Measurements from ENCODE around the gene CEND1. TPM values are rescaled to one million over a fixed set of nuclear protein-coding genes. Genes with fewer than 3 reads are reported as not detected.

The CEND1 gene
- total RNA-seq, 6 donors from 2014 or later = not detected

DNA sequence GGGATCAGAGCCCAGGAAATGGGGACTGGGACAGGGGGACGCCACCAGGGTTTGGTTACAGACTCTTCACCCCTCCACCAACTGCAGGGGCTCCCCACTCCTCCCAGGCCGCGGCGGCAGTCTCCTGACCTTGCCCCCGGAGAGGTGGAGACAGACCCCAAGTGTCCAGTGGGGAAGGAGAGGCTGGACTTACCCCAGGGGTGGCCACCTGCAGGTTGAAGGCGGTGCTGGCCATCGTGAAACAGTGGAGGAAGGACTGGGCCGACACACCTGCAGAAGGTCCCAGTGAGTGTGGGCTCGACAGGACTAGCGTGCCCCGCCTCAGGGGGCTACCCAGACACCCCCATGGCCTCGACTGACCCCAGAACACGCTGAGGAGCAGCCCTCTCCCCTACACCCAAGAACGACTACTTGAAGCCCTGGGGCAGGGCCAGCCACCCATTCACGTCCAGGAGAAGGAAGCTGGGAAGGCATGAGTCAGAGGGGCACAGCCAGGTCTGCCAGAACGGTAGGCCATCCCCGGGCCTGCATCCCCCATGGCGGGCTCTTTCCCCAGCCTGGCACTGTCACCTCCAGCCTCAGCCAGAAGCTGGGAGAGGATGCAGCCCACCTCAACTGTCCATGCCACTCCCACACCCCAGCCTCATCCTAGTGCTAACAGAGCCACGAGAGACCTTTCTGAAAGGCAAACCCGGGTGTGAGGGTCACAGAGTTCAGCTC is 14.9 kb downstream of the CEND1 start:
- Histone ChIP-seq H3K27me3 (no peaks in the 10 kb centered on the region), H3K36me3 (peaks cover 5 to 43% (median 38%) of the 10 kb centered on the region in 4 donors), H3K4me1 (peaks cover 15 to 46% (median 32%) of the 10 kb centered on the region in 4 donors), H3K27ac (no peak overlapping the region), H3K4me3 (no peak overlapping the region), H3K9me3 (no peaks in the 10 kb centered on the region)
- ATAC-seq (ENCODE audit: low FRiP score in 2 of 2) (no peak), DNase-seq (peak in 1 of 2 donors; percentile 56)
- TF ChIP-seq, protein P1, sequence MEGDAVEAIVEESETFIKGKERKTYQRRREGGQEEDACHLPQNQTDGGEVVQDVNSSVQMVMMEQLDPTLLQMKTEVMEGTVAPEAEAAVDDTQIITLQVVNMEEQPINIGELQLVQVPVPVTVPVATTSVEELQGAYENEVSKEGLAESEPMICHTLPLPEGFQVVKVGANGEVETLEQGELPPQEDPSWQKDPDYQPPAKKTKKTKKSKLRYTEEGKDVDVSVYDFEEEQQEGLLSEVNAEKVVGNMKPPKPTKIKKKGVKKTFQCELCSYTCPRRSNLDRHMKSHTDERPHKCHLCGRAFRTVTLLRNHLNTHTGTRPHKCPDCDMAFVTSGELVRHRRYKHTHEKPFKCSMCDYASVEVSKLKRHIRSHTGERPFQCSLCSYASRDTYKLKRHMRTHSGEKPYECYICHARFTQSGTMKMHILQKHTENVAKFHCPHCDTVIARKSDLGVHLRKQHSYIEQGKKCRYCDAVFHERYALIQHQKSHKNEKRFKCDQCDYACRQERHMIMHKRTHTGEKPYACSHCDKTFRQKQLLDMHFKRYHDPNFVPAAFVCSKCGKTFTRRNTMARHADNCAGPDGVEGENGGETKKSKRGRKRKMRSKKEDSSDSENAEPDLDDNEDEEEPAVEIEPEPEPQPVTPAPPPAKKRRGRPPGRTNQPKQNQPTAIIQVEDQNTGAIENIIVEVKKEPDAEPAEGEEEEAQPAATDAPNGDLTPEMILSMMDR (IDR thresholded peaks at IDR 0.05) = no peak
- no peak for TF ChIP-seq POLR2A (IDR thresholded peaks at IDR 0.05)
- no peak for TF ChIP-seq EP300 (IDR thresholded peaks at IDR 0.05)
- TF ChIP-seq POLR2AphosphoS5 (IDR thresholded peaks at IDR 0.05) = no peak
- WGBS, 2 donors = 74 to 77% methylated on average over 7 to 16 of the region's 20 CpGs

DNA sequence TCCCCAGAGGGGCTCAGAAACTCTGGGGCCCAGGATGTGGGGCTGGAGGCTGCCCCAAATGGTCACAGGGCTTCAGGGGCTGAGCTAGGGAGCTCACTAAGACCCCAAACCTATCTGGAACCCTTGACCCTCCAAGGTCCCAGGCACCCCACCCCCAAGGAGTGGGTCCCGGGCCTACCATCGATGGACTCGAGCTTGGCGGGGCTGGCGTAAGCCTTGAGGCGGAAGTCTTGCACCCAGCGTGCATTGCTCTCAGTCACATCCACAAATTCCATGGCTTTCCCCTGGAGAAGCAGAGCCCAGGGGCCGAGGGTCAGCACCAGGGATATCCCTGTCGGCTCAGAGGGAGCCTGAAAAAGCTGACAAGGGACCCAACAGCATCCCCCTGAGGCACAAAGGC is 16.1 kb downstream of the CEND1 start:
- no peak for DNase-seq
- 95% methylated on average over 9 of the region's 9 CpGs; no CpG with 5 or more reads in 1 of the 2 donors for WGBS, 2 donors

DNA sequence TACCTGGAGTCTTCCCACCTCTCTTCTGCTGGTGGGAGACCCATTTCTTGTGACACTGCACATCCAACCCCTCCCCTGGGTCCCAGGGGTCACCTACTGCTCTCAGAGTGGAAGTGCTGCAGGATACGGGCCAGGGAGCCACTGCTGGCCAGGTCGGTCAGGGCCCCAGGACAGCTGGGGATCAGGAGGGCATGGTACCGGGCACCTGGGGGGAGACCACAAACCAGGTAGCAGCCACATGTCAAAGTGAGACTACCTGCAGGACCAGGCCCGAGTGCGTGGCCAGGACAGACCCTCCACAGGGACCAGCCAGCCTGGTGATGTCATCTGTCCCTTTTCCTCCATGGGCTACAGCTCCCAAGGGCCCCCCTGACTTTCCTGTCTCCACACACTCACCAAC is 16.5 kb downstream of the CEND1 start:
- TF ChIP-seq POLR2A (IDR thresholded peaks at IDR 0.05) (no peak), POLR2AphosphoS5 (IDR thresholded peaks at IDR 0.05) (no peak), EP300 (IDR thresholded peaks at IDR 0.05) (no peak)
- TF ChIP-seq, protein P1 (IDR thresholded peaks at IDR 0.05) = no peak
- no peak for ATAC-seq (ENCODE audit: low FRiP score in 2 of 2)
- no peak for DNase-seq
- Histone ChIP-seq H3K36me3 (peaks cover 5 to 45% (median 42%) of the 10 kb centered on the region in 4 donors), H3K9me3 (no peaks in the 10 kb centered on the region), H3K4me3 (no peak overlapping the region), H3K27ac (no peak overlapping the region), H3K27me3 (no peaks in the 10 kb centered on the region), H3K4me1 (peaks cover 15 to 37% (median 27%) of the 10 kb centered on the region in 4 donors)
- WGBS, 2 donors = 98% methylated on average over 5 of the region's 5 CpGs; no CpG with 5 or more reads in 1 of the 2 donors

More for the DNA sequence above, 16.1 kb downstream of the CEND1 start:
- Histone ChIP-seq H3K27ac (no peak overlapping the region), H3K9me3 (no peaks in the 10 kb centered on the region), H3K27me3 (no peaks in the 10 kb centered on the region), H3K4me1 (peaks cover 15 to 41% (median 30%) of the 10 kb centered on the region in 4 donors), H3K4me3 (no peak overlapping the region), H3K36me3 (peaks cover 5 to 45% (median 42%) of the 10 kb centered on the region in 4 donors)
- TF ChIP-seq, protein P1 (IDR thresholded peaks at IDR 0.05) = no peak
- TF ChIP-seq EP300 (IDR thresholded peaks at IDR 0.05) (no peak), POLR2AphosphoS5 (IDR thresholded peaks at IDR 0.05) (no peak), POLR2A (IDR thresholded peaks at IDR 0.05) (no peak)
- ATAC-seq (ENCODE audit: low FRiP score in 2 of 2) = no peak

DNA sequence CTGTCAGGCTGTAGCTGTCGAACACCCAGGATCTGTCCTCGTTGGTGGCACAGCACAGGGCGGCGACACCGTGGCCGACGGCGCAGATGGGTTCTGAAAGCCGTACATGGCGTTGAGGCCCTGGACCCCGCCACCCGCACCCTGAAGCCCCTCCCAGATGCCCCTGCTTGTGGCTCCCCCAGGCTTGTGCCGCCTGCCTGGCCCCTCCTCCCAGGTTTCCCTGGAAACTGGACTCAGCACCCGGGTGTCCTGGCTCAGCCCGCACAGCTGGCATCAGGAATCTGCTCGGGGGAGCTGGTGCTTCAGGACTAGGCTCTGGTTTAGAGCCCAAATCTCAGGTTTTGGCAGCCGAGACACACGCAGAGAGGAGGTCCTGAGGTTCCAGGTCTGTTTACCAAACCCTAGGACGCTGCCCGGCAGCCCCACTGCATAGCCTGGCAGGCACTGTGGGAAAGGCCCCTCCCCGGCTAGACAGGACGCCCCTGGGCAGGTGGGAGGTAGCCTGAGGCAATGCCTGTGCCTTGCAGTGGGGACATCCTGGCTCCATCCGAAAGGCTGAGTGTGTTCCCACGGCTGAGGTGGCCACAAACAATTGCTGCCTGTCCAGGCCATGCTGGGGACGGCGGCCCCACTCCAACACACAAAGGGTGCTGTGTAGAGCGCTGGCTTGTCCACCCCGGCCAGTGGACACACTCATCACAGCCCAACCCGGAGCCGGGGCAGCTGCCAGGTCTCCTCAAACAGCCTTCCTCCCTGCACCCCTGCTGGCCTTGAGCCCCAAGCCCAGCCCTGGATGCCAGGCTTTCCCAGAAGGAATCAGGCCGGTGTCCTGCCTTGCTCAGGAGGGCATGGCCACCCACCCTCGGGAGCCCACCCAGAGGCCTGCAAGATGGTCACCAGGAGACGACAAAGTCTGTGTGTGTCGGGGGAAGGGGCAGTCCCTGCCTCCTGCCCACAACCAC is 17.2 kb downstream of the CEND1 start:
- WGBS, 2 donors = 87 to 100% methylated on average over 2 to 32 of the region's 34 CpGs
- Histone ChIP-seq H3K4me3 (no peak overlapping the region), H3K4me1 (peaks cover 15 to 31% (median 21%) of the 10 kb centered on the region in 4 donors), H3K27me3 (no peaks in the 10 kb centered on the region), H3K36me3 (peaks cover 5 to 45% (median 42%) of the 10 kb centered on the region in 4 donors), H3K9me3 (no peaks in the 10 kb centered on the region), H3K27ac (no peak overlapping the region)
- no peak for ATAC-seq (ENCODE audit: low FRiP score in 2 of 2)
- TF ChIP-seq, protein P1 (IDR thresholded peaks at IDR 0.05) = no peak
- TF ChIP-seq EP300 (IDR thresholded peaks at IDR 0.05) = no peak
- no peak for TF ChIP-seq POLR2A (IDR thresholded peaks at IDR 0.05)
- TF ChIP-seq POLR2AphosphoS5 (IDR thresholded peaks at IDR 0.05) = no peak
- DNase-seq = peak in 1 of 2 donors; percentile 80
